ENCODE results near the gene ARHGAP20. TPM values are rescaled to one million over a fixed set of nuclear protein-coding genes. Genes with fewer than 3 reads are reported as not detected.

Gene ARHGAP20
- total and polyA plus RNA-seq, 4 donors, result 0.46 to 1.5 (median 0.73) TPM

DNA sequence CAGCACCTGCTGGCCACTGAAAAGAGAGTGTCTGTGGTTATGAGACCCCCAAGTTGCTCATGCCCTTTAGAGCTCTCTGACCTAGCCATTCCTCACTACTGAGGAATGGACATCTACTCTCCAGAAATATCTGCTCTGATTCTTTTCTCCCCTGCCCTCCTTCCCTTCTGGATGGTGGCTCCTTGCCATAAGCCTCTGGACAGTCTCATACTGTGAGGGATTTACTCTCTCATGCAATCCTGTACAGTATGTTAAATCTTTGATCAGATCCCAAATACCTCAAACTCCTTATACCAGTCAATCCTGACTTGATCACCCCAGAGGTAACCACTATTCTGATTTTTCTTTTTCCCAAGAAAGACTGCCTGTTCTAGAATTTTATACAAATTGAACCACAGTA lies 80.7 kb downstream of the ARHGAP20 start:
- DNase-seq (ENCODE audit: low spot score), result no peak
- Histone ChIP-seq H3K9ac (ENCODE audit: low read depth in 1 of 2, low read length in 2 of 2) (no peak overlapping the region), H3K4me3 (ENCODE audit: low read depth in 1 of 3, low read length in 3 of 3) (no peak overlapping the region), H3K9me3 (ENCODE audit: control insufficient read depth in 4 of 4, low read length in 3 of 4) (no peaks in the 10 kb centered on the region), H3K27me3 (ENCODE audit: control insufficient read depth in 4 of 4, insufficient read depth in 4 of 4, low read length in 3 of 4) (no peaks in the 10 kb centered on the region), H3K27ac (ENCODE audit: low read depth in 1 of 2, low read length in 2 of 2) (no peak overlapping the region), H3K36me3 (ENCODE audit: control insufficient read depth in 4 of 4, insufficient read depth in 3 of 4, low read depth in 1 of 4, low read length in 3 of 4) (no peaks in the 10 kb centered on the region), H3K4me1 (ENCODE audit: control insufficient read depth in 4 of 4, insufficient read depth in 4 of 4, low read length in 3 of 4) (no peaks in the 10 kb centered on the region)
- TF ChIP-seq, protein P1, sequence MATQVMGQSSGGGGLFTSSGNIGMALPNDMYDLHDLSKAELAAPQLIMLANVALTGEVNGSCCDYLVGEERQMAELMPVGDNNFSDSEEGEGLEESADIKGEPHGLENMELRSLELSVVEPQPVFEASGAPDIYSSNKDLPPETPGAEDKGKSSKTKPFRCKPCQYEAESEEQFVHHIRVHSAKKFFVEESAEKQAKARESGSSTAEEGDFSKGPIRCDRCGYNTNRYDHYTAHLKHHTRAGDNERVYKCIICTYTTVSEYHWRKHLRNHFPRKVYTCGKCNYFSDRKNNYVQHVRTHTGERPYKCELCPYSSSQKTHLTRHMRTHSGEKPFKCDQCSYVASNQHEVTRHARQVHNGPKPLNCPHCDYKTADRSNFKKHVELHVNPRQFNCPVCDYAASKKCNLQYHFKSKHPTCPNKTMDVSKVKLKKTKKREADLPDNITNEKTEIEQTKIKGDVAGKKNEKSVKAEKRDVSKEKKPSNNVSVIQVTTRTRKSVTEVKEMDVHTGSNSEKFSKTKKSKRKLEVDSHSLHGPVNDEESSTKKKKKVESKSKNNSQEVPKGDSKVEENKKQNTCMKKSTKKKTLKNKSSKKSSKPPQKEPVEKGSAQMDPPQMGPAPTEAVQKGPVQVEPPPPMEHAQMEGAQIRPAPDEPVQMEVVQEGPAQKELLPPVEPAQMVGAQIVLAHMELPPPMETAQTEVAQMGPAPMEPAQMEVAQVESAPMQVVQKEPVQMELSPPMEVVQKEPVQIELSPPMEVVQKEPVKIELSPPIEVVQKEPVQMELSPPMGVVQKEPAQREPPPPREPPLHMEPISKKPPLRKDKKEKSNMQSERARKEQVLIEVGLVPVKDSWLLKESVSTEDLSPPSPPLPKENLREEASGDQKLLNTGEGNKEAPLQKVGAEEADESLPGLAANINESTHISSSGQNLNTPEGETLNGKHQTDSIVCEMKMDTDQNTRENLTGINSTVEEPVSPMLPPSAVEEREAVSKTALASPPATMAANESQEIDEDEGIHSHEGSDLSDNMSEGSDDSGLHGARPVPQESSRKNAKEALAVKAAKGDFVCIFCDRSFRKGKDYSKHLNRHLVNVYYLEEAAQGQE (IDR thresholded peaks at IDR 0.05), result no peak
- TF ChIP-seq RAD21 (IDR thresholded peaks at IDR 0.05) (no peak), HNF4G (IDR thresholded peaks at IDR 0.05) (no peak), TAF1 (conservative IDR thresholded peaks at IDR 0.05) (no peak), GABPA (IDR thresholded peaks at IDR 0.05 in 1 of 2, conservative IDR thresholded peaks at IDR 0.05 in 1 of 2) (no peak), RXRA (IDR thresholded peaks at IDR 0.05) (no peak)
- TF ChIP-seq, protein P2, sequence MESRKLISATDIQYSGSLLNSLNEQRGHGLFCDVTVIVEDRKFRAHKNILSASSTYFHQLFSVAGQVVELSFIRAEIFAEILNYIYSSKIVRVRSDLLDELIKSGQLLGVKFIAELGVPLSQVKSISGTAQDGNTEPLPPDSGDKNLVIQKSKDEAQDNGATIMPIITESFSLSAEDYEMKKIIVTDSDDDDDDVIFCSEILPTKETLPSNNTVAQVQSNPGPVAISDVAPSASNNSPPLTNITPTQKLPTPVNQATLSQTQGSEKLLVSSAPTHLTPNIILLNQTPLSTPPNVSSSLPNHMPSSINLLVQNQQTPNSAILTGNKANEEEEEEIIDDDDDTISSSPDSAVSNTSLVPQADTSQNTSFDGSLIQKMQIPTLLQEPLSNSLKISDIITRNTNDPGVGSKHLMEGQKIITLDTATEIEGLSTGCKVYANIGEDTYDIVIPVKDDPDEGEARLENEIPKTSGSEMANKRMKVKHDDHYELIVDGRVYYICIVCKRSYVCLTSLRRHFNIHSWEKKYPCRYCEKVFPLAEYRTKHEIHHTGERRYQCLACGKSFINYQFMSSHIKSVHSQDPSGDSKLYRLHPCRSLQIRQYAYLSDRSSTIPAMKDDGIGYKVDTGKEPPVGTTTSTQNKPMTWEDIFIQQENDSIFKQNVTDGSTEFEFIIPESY (IDR thresholded peaks at IDR 0.05), result no peak
- TF ChIP-seq, protein P3, sequence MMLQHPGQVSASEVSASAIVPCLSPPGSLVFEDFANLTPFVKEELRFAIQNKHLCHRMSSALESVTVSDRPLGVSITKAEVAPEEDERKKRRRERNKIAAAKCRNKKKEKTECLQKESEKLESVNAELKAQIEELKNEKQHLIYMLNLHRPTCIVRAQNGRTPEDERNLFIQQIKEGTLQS (IDR thresholded peaks at IDR 0.05), result no peak

DNA sequence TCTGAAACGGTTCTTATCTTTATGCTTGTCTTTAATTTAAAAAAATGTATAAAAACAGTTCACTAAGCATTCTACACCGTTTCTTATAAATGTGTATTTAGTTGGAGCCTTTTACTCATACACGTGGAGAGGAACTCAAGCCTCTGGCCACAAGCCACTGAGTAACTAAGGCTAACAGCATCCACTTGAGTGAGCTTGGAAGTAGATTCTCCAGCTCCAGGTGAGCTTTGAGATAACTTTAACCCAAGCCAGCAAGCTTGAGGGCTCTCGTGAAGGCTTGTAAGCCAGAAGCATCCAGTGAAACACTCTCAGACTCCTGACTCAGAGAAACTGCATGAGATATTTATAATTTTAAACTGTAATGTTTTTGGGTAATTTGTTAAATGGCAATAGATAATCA lies 82.6 kb downstream of the ARHGAP20 start:
- Histone ChIP-seq H3K9ac (ENCODE audit: low read depth in 1 of 2, low read length in 2 of 2) (no peak overlapping the region), H3K4me1 (ENCODE audit: control insufficient read depth in 4 of 4, insufficient read depth in 4 of 4, low read length in 3 of 4) (no peaks in the 10 kb centered on the region), H3K36me3 (ENCODE audit: control insufficient read depth in 4 of 4, insufficient read depth in 3 of 4, low read depth in 1 of 4, low read length in 3 of 4) (no peaks in the 10 kb centered on the region), H3K9me3 (ENCODE audit: control insufficient read depth in 4 of 4, low read length in 3 of 4) (no peaks in the 10 kb centered on the region), H3K27me3 (ENCODE audit: control insufficient read depth in 4 of 4, insufficient read depth in 4 of 4, low read length in 3 of 4) (no peaks in the 10 kb centered on the region), H3K4me3 (ENCODE audit: low read depth in 1 of 3, low read length in 3 of 3) (no peak overlapping the region), H3K27ac (ENCODE audit: low read depth in 1 of 2, low read length in 2 of 2) (no peak overlapping the region)
- no peak for TF ChIP-seq JUND (IDR thresholded peaks at IDR 0.05)
- TF ChIP-seq, protein P2 (IDR thresholded peaks at IDR 0.05), result no peak
- TF ChIP-seq, protein P4, sequence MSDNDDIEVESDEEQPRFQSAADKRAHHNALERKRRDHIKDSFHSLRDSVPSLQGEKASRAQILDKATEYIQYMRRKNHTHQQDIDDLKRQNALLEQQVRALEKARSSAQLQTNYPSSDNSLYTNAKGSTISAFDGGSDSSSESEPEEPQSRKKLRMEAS (IDR thresholded peaks at IDR 0.05), result no peak
- TF ChIP-seq TAF1 (conservative IDR thresholded peaks at IDR 0.05), result no peak
- no peak for TF ChIP-seq EGR1 (IDR thresholded peaks at IDR 0.05; ENCODE audit: low read depth in 2 of 2)
- no peak for TF ChIP-seq SP1 (IDR thresholded peaks at IDR 0.05)
- TF ChIP-seq GABPA (IDR thresholded peaks at IDR 0.05 in 1 of 2, conservative IDR thresholded peaks at IDR 0.05 in 1 of 2), result no peak
- TF ChIP-seq, protein P3 (IDR thresholded peaks at IDR 0.05), result no peak
- no peak for TF ChIP-seq HNF4G (IDR thresholded peaks at IDR 0.05)
- no peak for TF ChIP-seq RAD21 (IDR thresholded peaks at IDR 0.05)
- TF ChIP-seq, protein P5, sequence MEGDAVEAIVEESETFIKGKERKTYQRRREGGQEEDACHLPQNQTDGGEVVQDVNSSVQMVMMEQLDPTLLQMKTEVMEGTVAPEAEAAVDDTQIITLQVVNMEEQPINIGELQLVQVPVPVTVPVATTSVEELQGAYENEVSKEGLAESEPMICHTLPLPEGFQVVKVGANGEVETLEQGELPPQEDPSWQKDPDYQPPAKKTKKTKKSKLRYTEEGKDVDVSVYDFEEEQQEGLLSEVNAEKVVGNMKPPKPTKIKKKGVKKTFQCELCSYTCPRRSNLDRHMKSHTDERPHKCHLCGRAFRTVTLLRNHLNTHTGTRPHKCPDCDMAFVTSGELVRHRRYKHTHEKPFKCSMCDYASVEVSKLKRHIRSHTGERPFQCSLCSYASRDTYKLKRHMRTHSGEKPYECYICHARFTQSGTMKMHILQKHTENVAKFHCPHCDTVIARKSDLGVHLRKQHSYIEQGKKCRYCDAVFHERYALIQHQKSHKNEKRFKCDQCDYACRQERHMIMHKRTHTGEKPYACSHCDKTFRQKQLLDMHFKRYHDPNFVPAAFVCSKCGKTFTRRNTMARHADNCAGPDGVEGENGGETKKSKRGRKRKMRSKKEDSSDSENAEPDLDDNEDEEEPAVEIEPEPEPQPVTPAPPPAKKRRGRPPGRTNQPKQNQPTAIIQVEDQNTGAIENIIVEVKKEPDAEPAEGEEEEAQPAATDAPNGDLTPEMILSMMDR (IDR thresholded peaks at IDR 0.05; ENCODE audit: low read depth, low read length, missing input control), result no peak
- 81% methylated on average over 4 of the region's 4 CpGs for WGBS
- DNase-seq (ENCODE audit: low spot score), result no peak
